Skeletal muscle satellite cell (primary cell): ENCODE results near the gene RAB11FIP5.

Experiments used
- H3K27me3 ChIP-seq: 2 replicates; pipeline ENCODE4 v1.7.0; 2013; ENCODE audit warnings: low read length; ENCODE audit not compliant: control insufficient read depth, insufficient read depth
- H3K36me3 ChIP-seq: 2 replicates; pipeline ENCODE4 v1.7.0; 2013; ENCODE audit warnings: mild to moderate bottlenecking, control low read depth, low read length; ENCODE audit not compliant: insufficient read depth
- H3K4me1 ChIP-seq: 2 replicates; pipeline ENCODE4 v1.7.0; 2013; ENCODE audit warnings: low read length; ENCODE audit not compliant: control insufficient read depth, insufficient read depth
- H3K4me2 ChIP-seq: 2 replicates; pipeline ENCODE4 v1.7.0; 2013; ENCODE audit warnings: mild to moderate bottlenecking, low read length
- H3K4me3 ChIP-seq: 2 replicates; pipeline ENCODE4 v1.7.0; 2013; ENCODE audit warnings: low read length
- H3K9ac ChIP-seq: 2 replicates; pipeline ENCODE4 v1.7.0; 2013; ENCODE audit warnings: mild to moderate bottlenecking, low read depth, low read length, moderate library complexity
- H3K9me3 ChIP-seq: replicated peaks from 2 replicates; pipeline ENCODE4 v1.7.0; 2013; ENCODE audit warnings: mild to moderate bottlenecking, control low read depth, low read length

RAB11FIP5 gene

GRCh38 chr2:73063472-73063871 is 49.3 kb downstream of the RAB11FIP5 start:
- no peaks in the 10 kb centered on the region for H3K9me3 ChIP-seq
- H3K4me3 ChIP-seq: peak overlapping the region; percentile 10

DNA sequence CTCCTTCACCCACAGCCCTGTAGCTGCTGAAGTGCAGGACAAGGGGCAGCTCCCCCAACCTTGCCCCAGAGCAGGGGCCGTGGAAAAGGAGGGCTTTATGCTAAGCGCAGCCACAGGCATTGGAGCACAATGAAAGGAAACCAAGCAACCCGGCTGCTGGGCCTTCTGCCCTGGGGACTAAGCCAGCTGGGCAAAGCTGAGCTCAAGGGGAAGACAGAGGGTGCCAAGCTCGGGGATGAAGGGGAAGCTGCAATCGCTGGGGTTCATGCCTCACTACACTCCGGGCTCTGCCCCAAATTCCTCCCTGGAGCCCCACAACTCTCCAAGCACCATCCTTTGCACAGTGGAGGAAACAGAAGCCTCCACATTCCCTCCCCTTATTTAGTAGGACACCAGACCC is 53.6 kb downstream of the RAB11FIP5 start:
- Histone ChIP-seq H3K9me3 (no peaks in the 10 kb centered on the region), H3K4me2 (no peak overlapping the region), H3K27me3 (no peaks in the 10 kb centered on the region), H3K4me3 (no peak overlapping the region), H3K4me1 (peaks cover 15% of the 10 kb centered on the region), H3K36me3 (peaks cover 12% of the 10 kb centered on the region), H3K9ac (no peak overlapping the region)

More at GRCh38 chr2:73063472-73063871, 49.3 kb downstream of the RAB11FIP5 start:
- peaks cover 24% of the 10 kb centered on the region for H3K4me1 ChIP-seq
- peak overlapping the region; percentile 13 for H3K9ac ChIP-seq
- no peaks in the 10 kb centered on the region for H3K36me3 ChIP-seq
- H3K4me2 ChIP-seq: peak overlapping the region; percentile 57
- no peaks in the 10 kb centered on the region for H3K27me3 ChIP-seq

DNA sequence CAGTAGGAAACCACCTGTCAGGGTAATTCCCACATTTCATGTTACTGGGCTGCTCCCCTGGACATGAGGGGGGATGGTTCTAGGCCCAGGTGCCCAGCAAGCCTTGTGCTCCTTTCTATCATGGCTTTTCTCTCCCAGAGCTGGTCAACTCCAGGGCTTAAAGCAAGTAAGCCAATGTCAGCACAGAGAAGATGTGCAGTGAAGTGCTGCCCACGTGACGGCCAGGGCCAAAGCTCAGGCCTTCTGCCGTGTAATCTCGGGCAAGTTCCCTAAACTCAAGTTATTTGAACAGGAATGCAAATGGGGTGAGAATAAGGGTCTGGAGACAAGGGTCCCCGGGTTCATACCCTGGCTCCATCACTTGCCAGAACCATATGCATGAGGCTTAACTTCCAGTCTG is 57.8 kb downstream of the RAB11FIP5 start:
- H3K9ac ChIP-seq: no peak overlapping the region
- no peaks in the 10 kb centered on the region for H3K9me3 ChIP-seq
- no peaks in the 10 kb centered on the region for H3K27me3 ChIP-seq
- H3K4me3 ChIP-seq: no peak overlapping the region
- no peak overlapping the region for H3K4me2 ChIP-seq
- H3K4me1 ChIP-seq: peaks cover 9% of the 10 kb centered on the region
- peaks cover 12% of the 10 kb centered on the region for H3K36me3 ChIP-seq

- Histone ChIP-seq H3K4me3 (no peak overlapping the region), H3K4me1 (peaks cover 9% of the 10 kb centered on the region), H3K36me3 (peaks cover 12% of the 10 kb centered on the region), H3K9ac (no peak overlapping the region), H3K27me3 (no peaks in the 10 kb centered on the region), H3K9me3 (no peaks in the 10 kb centered on the region), H3K4me2 (no peak overlapping the region)
These were observed 59.2 kb downstream of the RAB11FIP5 start for GRCh38 chr2:73053316-73054114.

DNA sequence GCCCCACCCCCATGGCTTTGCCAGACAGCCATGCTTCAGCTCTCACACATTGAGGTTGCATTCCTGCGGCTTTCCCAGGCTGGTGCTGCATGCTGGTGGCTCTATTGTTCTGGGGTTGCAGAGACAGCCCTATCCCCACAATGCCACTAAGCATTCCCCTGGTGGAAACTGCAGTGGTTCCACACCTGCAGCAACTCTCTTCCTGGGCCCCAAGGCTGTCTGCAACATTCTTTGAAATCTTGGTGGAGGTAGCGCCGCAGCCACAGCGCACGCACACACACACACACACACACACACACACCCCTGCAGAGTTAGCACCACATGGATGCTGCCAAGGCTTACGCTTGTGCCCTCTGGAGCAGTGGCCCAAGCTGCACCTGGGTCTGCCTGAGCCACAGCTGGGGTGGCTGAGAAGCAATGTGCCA is 62.6 kb downstream of the RAB11FIP5 start:
- H3K9ac ChIP-seq: no peak overlapping the region
- H3K4me2 ChIP-seq: no peak overlapping the region
- no peaks in the 10 kb centered on the region for H3K36me3 ChIP-seq
- H3K27me3 ChIP-seq: no peaks in the 10 kb centered on the region
- H3K9me3 ChIP-seq: no peaks in the 10 kb centered on the region
- peaks cover 9% of the 10 kb centered on the region for H3K4me1 ChIP-seq
- no peak overlapping the region for H3K4me3 ChIP-seq

GRCh38 chr2:73043929-73044832 is 68.6 kb downstream of the RAB11FIP5 start:
- no peaks in the 10 kb centered on the region for H3K9me3 ChIP-seq
- H3K9ac ChIP-seq: no peak overlapping the region
- no peaks in the 10 kb centered on the region for H3K4me1 ChIP-seq
- H3K4me3 ChIP-seq: no peak overlapping the region
- no peaks in the 10 kb centered on the region for H3K27me3 ChIP-seq
- no peak overlapping the region for H3K4me2 ChIP-seq
- peaks cover 5% of the 10 kb centered on the region for H3K36me3 ChIP-seq

- Histone ChIP-seq H3K9ac (no peak overlapping the region), H3K36me3 (peaks cover 5% of the 10 kb centered on the region), H3K27me3 (no peaks in the 10 kb centered on the region), H3K4me2 (no peak overlapping the region), H3K4me3 (no peak overlapping the region), H3K9me3 (no peaks in the 10 kb centered on the region), H3K4me1 (no peaks in the 10 kb centered on the region)
These were observed 69.5 kb downstream of the RAB11FIP5 start for GRCh38 chr2:73043276-73043675.

- Histone ChIP-seq H3K4me2 (no peak overlapping the region), H3K9ac (no peak overlapping the region), H3K27me3 (no peaks in the 10 kb centered on the region), H3K36me3 (peaks cover 5% of the 10 kb centered on the region), H3K9me3 (no peaks in the 10 kb centered on the region), H3K4me1 (no peaks in the 10 kb centered on the region), H3K4me3 (no peak overlapping the region)
These were observed 74.7 kb downstream of the RAB11FIP5 start for GRCh38 chr2:73037947-73038585.

GRCh38 chr2:73036766-73037165 is 76.0 kb downstream of the RAB11FIP5 start:
- no peaks in the 10 kb centered on the region for H3K27me3 ChIP-seq
- no peaks in the 10 kb centered on the region for H3K4me1 ChIP-seq
- no peak overlapping the region for H3K4me3 ChIP-seq
- peaks cover 5% of the 10 kb centered on the region for H3K36me3 ChIP-seq
- no peaks in the 10 kb centered on the region for H3K9me3 ChIP-seq
- no peak overlapping the region for H3K9ac ChIP-seq
- no peak overlapping the region for H3K4me2 ChIP-seq

DNA sequence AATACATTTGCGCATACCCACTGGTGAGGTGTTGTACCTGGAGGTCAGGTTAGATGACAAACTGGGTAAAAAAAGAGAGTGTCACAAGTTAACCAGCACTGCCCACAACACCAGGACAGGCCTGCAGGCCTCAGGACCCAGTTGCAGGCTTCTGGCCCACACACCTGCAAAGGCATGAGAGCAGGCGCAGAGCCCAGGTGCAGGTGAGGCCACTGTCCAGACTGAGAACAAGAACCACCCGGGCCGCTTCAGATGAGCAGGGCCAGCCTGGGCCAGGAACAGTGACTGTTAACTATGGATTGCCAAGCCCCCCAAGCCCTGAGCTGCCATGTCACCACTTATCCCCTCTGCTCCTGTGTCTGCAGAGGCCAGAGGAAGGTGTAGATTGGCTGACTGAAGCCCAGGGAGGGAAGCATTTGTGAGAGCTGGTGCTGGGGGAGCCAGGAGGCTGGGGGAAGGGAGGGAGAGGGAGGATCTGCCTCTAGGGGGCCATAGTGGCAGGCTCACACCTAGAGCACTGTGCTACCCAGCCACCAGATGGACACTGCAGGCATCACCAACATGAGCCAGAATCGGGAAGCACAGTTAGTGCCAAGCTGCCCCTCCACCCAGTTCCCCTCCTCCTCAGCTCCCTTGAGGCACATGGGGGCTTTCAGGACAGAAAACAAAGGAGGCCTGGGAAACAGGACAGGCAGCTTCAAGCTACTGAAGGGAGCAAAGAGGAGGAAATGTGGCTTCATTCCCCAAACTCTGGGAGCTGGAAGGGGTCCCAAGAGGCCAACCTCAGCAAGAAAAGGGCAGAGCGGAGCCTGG is 76.6 kb downstream of the RAB11FIP5 start:
- H3K36me3 ChIP-seq: peaks cover 5% of the 10 kb centered on the region
- no peak overlapping the region for H3K9ac ChIP-seq
- no peak overlapping the region for H3K4me3 ChIP-seq
- H3K4me2 ChIP-seq: no peak overlapping the region
- H3K27me3 ChIP-seq: no peaks in the 10 kb centered on the region
- no peaks in the 10 kb centered on the region for H3K4me1 ChIP-seq
- H3K9me3 ChIP-seq: no peaks in the 10 kb centered on the region
